ENCODE measurements around the gene SFSWAP. TPM values are rescaled to one million over a fixed set of nuclear protein-coding genes. Genes with fewer than 3 reads are reported as not detected.

Gene SFSWAP
- total RNA-seq, 4 donors from 2014 or later = 49.8 to 88.8 (median 71.3) TPM

GRCh38 chr12:131724534-131724933 is 13.6 kb downstream of the SFSWAP start:
- DNase-seq (ENCODE audit: low spot score in 2 of 2) = no peak
- peaks cover 0 to 19% (median 0%) of the 10 kb centered on the region in 4 donors for H3K4me1 ChIP-seq
- no peaks in the 10 kb centered on the region for H3K27me3 ChIP-seq
- 63 to 74% methylated on average over 2 of the region's 2 CpGs for WGBS, 2 donors
- no peaks in the 10 kb centered on the region for H3K9me3 ChIP-seq
- H3K4me3 ChIP-seq = no peak overlapping the region
- peaks cover 5 to 89% (median 49%) of the 10 kb centered on the region in 3 donors for H3K36me3 ChIP-seq
- TF ChIP-seq, protein P1, sequence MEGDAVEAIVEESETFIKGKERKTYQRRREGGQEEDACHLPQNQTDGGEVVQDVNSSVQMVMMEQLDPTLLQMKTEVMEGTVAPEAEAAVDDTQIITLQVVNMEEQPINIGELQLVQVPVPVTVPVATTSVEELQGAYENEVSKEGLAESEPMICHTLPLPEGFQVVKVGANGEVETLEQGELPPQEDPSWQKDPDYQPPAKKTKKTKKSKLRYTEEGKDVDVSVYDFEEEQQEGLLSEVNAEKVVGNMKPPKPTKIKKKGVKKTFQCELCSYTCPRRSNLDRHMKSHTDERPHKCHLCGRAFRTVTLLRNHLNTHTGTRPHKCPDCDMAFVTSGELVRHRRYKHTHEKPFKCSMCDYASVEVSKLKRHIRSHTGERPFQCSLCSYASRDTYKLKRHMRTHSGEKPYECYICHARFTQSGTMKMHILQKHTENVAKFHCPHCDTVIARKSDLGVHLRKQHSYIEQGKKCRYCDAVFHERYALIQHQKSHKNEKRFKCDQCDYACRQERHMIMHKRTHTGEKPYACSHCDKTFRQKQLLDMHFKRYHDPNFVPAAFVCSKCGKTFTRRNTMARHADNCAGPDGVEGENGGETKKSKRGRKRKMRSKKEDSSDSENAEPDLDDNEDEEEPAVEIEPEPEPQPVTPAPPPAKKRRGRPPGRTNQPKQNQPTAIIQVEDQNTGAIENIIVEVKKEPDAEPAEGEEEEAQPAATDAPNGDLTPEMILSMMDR (IDR thresholded peaks at IDR 0.05) = no peak
- TF ChIP-seq POLR2A (IDR thresholded peaks at IDR 0.05) (no peak), EP300 (IDR thresholded peaks at IDR 0.05) (no peak)
- no peak overlapping the region for H3K27ac ChIP-seq

- 86 to 88% methylated on average over 11 of the region's 11 CpGs for WGBS, 2 donors
These were observed 14.6 kb downstream of the SFSWAP start for GRCh38 chr12:131725503-131725902.

GRCh38 chr12:131728720-131729119 is 17.8 kb downstream of the SFSWAP start:
- Histone ChIP-seq H3K4me1 (peaks cover 0 to 4% (median 0%) of the 10 kb centered on the region in 4 donors), H3K27ac (no peak overlapping the region), H3K9me3 (no peaks in the 10 kb centered on the region), H3K4me3 (no peak overlapping the region), H3K27me3 (no peaks in the 10 kb centered on the region), H3K36me3 (peaks cover 2 to 92% (median 42%) of the 10 kb centered on the region in 3 donors)
- WGBS, 2 donors = 93 to 97% methylated on average over 8 of the region's 8 CpGs
- no peak for TF ChIP-seq POLR2A (IDR thresholded peaks at IDR 0.05)
- TF ChIP-seq, protein P1 (IDR thresholded peaks at IDR 0.05) = no peak
- TF ChIP-seq EP300 (IDR thresholded peaks at IDR 0.05) = no peak
- no peak for DNase-seq (ENCODE audit: low spot score in 2 of 2)

More at GRCh38 chr12:131725503-131725902, 14.6 kb downstream of the SFSWAP start:
- peaks cover 0 to 19% (median 0%) of the 10 kb centered on the region in 4 donors for H3K4me1 ChIP-seq
- no peak overlapping the region for H3K4me3 ChIP-seq
- H3K27me3 ChIP-seq = no peaks in the 10 kb centered on the region
- peaks cover 0 to 89% (median 49%) of the 10 kb centered on the region in 3 donors for H3K36me3 ChIP-seq
- H3K9me3 ChIP-seq = no peaks in the 10 kb centered on the region
- no peak overlapping the region for H3K27ac ChIP-seq
- DNase-seq (ENCODE audit: low spot score in 2 of 2) = no peak
- no peak for TF ChIP-seq POLR2A (IDR thresholded peaks at IDR 0.05)
- TF ChIP-seq, protein P1 (IDR thresholded peaks at IDR 0.05) = no peak
- TF ChIP-seq EP300 (IDR thresholded peaks at IDR 0.05) = no peak

DNA sequence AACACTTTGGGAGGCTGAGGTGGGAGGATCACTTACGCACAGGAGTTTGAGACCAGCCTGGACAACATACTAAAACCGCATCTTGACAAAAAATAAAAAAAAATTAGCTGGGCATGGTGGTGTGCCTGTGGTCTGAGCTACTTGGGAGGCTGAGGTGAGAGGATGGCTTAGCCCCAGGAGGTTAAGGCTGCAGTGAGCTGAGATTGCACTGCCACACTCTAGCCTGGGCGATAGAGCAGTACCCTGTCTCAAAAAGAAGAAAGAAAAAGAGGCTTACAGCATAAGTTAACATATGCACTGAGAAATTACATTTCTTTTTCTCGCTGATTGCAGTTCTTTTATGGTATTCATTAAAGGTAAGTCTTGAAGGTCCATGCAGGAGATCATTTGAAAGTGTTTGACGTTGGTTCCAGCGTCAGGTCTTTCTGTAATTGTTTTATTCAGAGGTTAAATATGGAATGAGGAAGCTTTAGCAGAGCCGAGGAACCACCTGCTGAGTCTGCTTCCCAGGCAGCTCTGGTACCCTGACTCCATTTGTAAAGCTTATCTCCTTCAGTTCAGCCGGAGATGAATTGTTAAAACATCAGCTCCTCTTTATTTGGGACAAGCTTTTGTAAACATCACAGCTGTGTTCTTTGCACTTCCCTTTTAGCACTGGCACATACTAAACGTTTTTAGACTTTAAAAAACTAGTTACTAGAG is 18.5 kb downstream of the SFSWAP start:
- Histone ChIP-seq H3K27ac (no peak overlapping the region), H3K27me3 (no peaks in the 10 kb centered on the region), H3K4me1 (no peaks in the 10 kb centered on the region), H3K4me3 (no peak overlapping the region), H3K36me3 (peaks cover 2 to 98% (median 47%) of the 10 kb centered on the region in 3 donors), H3K9me3 (no peaks in the 10 kb centered on the region)
- WGBS, 2 donors = 66 to 76% methylated on average over 9 of the region's 9 CpGs
- TF ChIP-seq, protein P1 (IDR thresholded peaks at IDR 0.05) = no peak
- TF ChIP-seq EP300 (IDR thresholded peaks at IDR 0.05) (no peak), POLR2A (IDR thresholded peaks at IDR 0.05) (no peak)
- DNase-seq (ENCODE audit: low spot score in 2 of 2) = no peak

GRCh38 chr12:131732996-131733615 is 22.2 kb downstream of the SFSWAP start:
- Histone ChIP-seq H3K4me3 (no peak overlapping the region), H3K9me3 (no peaks in the 10 kb centered on the region), H3K27ac (no peak overlapping the region), H3K4me1 (peaks cover 0 to 9% (median 0%) of the 10 kb centered on the region in 4 donors), H3K27me3 (no peaks in the 10 kb centered on the region), H3K36me3 (peaks cover 2 to 78% (median 36%) of the 10 kb centered on the region in 3 donors)
- WGBS, 2 donors = 91 to 92% methylated on average over 20 to 21 of the region's 21 CpGs
- DNase-seq (ENCODE audit: low spot score in 2 of 2) = no peak
- TF ChIP-seq POLR2A (IDR thresholded peaks at IDR 0.05) (no peak), EP300 (IDR thresholded peaks at IDR 0.05) (no peak)
- TF ChIP-seq, protein P1 (IDR thresholded peaks at IDR 0.05) = no peak

Data from tibial nerve (tissue), 4 donors.